HG03521 (cell line): ENCODE measurements around the gene AKAP12.

Experiments
- ATAC-seq: cut with Tn5 transposase; IDR thresholded peaks from one replicate; pipeline ENCODE4 v1.9.1; 2021; ENCODE audit warnings: mild to moderate bottlenecking, moderate library complexity; ENCODE audit not compliant: unreplicated experiment

AKAP12 gene, protein sequence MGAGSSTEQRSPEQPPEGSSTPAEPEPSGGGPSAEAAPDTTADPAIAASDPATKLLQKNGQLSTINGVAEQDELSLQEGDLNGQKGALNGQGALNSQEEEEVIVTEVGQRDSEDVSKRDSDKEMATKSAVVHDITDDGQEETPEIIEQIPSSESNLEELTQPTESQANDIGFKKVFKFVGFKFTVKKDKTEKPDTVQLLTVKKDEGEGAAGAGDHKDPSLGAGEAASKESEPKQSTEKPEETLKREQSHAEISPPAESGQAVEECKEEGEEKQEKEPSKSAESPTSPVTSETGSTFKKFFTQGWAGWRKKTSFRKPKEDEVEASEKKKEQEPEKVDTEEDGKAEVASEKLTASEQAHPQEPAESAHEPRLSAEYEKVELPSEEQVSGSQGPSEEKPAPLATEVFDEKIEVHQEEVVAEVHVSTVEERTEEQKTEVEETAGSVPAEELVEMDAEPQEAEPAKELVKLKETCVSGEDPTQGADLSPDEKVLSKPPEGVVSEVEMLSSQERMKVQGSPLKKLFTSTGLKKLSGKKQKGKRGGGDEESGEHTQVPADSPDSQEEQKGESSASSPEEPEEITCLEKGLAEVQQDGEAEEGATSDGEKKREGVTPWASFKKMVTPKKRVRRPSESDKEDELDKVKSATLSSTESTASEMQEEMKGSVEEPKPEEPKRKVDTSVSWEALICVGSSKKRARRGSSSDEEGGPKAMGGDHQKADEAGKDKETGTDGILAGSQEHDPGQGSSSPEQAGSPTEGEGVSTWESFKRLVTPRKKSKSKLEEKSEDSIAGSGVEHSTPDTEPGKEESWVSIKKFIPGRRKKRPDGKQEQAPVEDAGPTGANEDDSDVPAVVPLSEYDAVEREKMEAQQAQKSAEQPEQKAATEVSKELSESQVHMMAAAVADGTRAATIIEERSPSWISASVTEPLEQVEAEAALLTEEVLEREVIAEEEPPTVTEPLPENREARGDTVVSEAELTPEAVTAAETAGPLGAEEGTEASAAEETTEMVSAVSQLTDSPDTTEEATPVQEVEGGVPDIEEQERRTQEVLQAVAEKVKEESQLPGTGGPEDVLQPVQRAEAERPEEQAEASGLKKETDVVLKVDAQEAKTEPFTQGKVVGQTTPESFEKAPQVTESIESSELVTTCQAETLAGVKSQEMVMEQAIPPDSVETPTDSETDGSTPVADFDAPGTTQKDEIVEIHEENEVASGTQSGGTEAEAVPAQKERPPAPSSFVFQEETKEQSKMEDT (N-terminal part only)

GRCh38 chr6:151239603-151240035 lies at the start of gene AKAP12:
Gene AKAP12 (plus strand): TSS chr6:151239967. CDS start chr6:151240563, 596 bp downstream.
- no peak for ATAC-seq

- no peak for ATAC-seq
Observed at GRCh38 chr6:151191527-151191926, 48.2 kb upstream of the AKAP12 start.

- no peak for ATAC-seq
Observed at GRCh38 chr6:151196555-151196954, 43.2 kb upstream of the AKAP12 start.

DNA sequence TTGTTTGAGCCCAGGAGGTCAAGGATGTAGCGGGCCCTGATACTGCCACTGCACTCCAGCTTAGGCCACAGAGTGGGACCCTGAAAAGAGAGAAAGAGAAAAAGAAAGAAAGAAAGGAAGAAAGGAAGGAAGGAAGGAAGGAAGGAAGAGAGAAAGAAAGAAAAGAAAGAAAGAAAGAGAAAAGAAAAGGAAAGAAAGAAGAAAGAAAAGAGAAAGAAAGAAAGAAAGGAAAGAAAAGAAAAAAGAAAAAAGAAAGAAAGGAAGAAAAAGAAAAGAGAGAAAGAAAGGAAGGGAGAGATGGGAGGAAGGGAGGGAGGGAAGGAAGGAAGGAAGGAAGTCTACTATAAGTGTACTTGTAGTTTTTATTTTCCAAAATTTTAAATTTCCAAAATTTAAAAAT lies 42.2 kb upstream of the AKAP12 start:
- no peak for ATAC-seq

GRCh38 chr6:151199991-151200390 lies 39.8 kb upstream of the AKAP12 start:
- ATAC-seq = no peak

DNA sequence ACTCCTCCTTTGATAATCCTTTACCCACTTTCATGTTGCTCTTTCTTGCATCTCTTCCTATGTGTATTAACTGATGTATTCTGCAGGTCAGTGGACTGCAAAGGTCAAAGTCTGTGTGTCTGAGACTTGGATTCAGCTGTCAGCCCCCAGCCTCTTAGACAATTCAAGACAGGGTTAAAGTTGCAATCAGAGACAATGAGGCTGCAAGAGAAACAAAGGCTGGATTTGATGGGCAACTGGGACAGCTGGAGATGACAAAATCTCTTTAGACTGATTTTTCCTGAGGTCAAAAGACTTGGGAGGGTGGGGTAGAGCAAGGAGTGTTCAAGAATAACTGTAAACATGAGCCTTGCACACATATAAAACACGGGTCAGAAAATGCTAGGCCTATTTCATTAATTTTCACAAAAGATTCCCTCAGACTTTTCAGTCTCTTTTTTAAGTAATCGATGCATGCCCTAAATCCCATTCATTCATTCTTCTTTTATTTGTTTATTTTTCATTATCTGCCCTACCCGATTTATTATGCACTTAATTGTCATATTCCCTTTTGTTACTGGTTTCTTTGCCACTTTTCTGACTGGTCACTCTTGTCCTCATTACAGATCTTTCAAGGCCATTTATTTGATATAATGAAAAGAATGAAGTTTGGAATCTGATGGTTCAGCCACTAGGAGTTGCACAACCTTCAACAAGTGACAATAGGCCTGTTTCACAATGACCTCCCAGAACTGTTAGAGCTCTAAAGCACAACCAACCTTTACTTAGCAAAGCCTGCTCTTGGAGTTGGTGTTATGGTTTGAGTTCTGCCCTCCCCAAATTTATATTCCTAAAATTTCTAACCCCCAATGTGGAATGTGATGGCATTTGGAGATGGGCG lies 33.8 kb upstream of the AKAP12 start:
- no peak for ATAC-seq

DNA sequence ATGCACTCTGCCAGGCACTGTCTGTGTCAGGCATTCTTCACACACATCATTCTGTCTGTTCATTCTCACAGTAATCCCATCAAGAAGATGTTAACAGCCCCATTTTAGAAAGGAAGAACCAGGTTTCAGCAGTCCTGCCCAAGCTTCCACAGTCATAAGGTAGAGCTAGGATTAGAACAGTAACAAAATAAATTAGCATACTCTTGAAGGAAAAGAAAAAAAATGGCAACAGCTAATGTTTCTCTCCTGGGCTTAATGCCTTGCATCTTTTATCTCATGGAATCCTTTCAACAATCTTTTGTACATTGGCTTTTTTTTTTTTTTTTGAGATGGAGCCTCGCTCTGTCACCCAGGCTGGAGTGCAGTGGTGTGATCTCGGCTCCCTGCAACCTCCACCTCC lies 32.1 kb upstream of the AKAP12 start:
- ATAC-seq = no peak

DNA sequence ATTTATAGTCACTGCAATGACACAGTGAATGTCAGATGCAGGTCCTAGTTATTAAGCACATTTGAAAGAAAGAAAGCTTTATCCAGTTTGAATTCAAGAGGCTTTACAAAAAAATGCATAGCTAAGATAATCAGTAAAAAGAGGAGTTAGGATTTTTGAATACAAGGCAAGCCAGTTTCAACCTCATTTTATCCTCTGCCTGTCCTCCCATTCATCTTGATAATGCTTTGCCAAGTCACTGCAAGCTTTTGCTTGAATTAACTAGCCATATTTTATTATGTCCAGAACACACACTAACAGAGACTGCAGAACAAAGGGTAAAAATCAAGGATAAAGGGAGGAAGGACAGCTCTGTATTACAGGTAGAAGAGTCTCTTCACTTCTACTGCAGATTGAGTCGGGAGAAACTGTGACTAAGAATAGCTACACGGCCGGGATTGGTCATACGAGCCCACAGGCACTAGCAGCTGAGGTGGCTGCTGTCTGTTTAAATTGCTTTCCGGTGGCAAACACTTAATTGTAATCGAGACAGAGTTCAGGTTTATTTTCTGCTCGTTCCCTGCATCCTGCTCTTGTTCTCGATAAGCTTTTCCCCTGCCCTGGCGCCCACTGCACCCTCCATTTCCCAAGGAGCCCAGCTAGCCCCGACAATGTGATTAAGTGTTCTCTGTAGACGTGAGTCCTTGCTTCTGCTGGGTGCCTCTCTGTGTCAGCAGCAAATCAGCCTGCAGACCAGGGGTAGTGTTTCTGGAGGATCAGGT lies 30.5 kb upstream of the AKAP12 start:
- no peak for ATAC-seq

GRCh38 chr6:151211075-151211474 lies 28.7 kb upstream of the AKAP12 start:
- no peak for ATAC-seq

- no peak for ATAC-seq
Observed at GRCh38 chr6:151213352-151213751, 26.4 kb upstream of the AKAP12 start.

GRCh38 chr6:151215999-151216398 lies 23.8 kb upstream of the AKAP12 start:
- ATAC-seq = no peak

DNA sequence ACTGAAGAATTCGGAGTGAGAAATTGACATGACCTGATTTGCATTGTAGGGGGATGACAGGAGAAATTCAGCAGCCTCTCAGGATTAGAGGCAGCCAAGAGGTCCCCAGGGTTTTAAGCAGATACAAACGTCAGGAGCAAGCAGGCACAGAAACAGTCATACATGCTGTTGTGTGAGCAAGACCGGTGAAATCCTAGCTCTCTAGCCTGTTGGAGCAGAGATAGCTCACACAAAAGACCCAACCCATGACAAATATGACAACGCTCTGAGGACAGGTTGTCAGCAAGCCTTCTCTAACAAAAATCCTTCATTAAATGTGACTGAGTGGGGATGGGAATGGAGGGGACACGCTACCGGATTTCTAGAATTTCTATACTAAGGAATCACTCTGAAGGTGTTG lies 23.0 kb upstream of the AKAP12 start:
- ATAC-seq = no peak

- no peak for ATAC-seq
Observed at GRCh38 chr6:151219192-151219591, 20.6 kb upstream of the AKAP12 start.

DNA sequence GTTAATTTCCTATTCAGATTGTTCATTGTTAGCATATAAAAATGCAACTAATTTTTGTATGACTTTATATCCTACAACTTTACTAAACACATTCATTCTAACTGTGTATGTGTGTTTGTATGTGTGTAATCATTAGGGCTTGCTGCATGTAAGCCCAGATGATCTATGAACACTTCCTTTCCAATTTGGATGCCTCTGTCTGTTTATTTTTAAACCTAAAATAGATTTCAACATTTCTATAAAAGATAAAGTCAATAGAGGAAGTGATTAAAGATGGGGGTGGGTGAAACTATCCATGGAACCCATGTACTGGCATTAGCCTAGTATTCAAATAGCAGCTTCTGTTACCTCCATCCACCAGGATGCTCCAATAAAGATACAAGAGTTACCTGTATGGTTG lies 15.7 kb upstream of the AKAP12 start:
- no peak for ATAC-seq

GRCh38 chr6:151225919-151226318 lies 13.8 kb upstream of the AKAP12 start:
- no peak for ATAC-seq

DNA sequence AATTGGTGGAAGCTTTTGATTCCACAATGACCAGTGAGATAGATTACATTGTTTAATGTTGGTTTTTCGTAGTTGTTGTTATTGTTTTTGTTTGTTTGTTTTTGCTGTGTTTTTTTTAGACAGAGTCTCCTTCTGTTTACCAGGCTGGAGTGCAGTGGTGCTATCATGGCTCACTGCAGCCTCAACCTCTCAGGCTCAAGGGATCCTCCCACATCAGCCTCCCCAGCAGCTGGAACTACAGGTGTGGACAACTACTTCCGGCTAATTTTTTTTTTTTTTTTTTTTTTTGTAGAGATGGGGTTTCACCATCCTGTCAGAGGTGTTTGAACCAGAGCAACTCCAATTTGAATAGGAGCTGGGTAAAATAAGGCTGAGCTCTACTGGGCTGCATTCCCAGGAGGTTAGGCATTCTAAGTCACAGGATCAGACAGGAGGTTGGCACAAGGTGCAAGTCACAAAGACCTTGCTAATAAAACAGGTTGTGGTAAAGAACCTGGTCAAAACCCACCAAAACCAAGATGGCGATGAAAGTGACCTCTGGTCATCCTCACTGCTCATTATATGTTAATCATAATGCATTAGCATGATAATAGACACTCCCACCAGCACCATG lies 10.9 kb upstream of the AKAP12 start:
- ATAC-seq = no peak

DNA sequence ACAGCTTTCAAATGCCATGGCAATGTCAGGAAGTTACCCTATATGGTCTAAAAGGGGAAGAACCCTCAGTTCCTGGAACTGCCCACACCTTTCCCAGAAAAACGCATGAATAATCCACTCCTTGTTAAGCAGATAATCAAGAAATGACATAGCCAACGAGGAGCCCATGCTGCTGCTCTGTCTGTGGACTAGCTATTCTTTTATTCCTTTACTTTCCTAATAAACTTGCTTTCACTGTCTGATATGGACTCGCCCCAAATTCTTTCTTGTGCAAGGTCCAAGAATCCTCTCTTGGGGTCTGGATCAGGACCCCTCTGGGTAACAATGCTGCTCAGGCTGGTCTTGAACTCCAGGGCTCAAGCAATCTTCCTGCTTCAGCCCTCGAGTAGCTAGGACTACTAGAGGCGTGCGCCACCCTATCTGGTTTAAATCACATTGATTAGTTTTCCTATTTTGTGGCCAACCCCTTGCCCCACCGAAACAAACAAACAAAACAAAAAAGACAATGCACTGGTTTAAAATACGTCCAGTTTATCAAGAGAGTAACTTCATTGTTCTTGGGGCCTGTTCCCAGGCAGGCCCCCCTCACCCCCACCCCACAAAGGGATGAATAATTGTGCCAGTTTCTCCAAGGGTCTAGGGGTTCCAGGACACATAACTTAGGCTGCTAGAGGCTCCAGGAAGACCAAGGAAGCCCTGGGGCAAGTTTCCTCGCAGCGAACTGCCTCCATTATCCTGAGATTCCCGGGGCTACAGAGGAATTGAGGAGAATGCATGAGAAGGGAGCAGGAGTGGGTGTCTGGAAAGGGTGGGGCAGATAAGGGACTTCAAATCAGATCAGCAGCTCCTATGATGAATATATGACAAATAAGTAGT lies 10.1 kb upstream of the AKAP12 start:
- ATAC-seq = no peak

GRCh38 chr6:151230277-151230577 lies 9.5 kb upstream of the AKAP12 start:
- ATAC-seq = no peak
